Neuron (in vitro differentiated cells): ENCODE measurements around the gene ADCY4.

Experiments used
- H2AFZ ChIP-seq: one replicate; pipeline ENCODE4 v1.6.1; 2013; ENCODE audit warnings: low read depth, mild to moderate bottlenecking, inconsistent platforms, low read length, moderate library complexity
- H3K27me3 ChIP-seq: one replicate; pipeline ENCODE4 v1.6.1; 2013; ENCODE audit warnings: low read length; ENCODE audit not compliant: insufficient read depth
- H3K36me3 ChIP-seq: one replicate; pipeline ENCODE4 v1.6.1; 2013; ENCODE audit warnings: low read length; ENCODE audit not compliant: insufficient read depth
- H3K4me1 ChIP-seq: one replicate; pipeline ENCODE4 v1.6.1; 2013; ENCODE audit warnings: low read length; ENCODE audit not compliant: insufficient read depth
- H3K4me3 ChIP-seq: 2 replicates; pipeline ENCODE4 v1.5.1; 2013; ENCODE audit warnings: mild to moderate bottlenecking, low read length, moderate library complexity
- H3K9me3 ChIP-seq: one replicate; pipeline ENCODE4 v1.6.1; 2013; ENCODE audit warnings: low read length

ADCY4 gene

GRCh38 chr14:24272467-24272866, 62.4 kb downstream of the ADCY4 start:
- Histone ChIP-seq H3K4me1 (peaks cover 9% of the 10 kb centered on the region), H2AFZ (no peak overlapping the region), H3K36me3 (no peaks in the 10 kb centered on the region), H3K27me3 (no peaks in the 10 kb centered on the region), H3K9me3 (no peaks in the 10 kb centered on the region), H3K4me3 (no peak overlapping the region)

- Histone ChIP-seq H2AFZ (peak overlapping the region; percentile 80), H3K27me3 (no peaks in the 10 kb centered on the region), H3K4me3 (peak overlapping the region; percentile 88), H3K9me3 (no peaks in the 10 kb centered on the region), H3K4me1 (peaks cover 9% of the 10 kb centered on the region), H3K36me3 (peaks cover 5% of the 10 kb centered on the region)
Measured at GRCh38 chr14:24271834-24272263, 63.0 kb downstream of the ADCY4 start.

GRCh38 chr14:24271134-24271833, 63.6 kb downstream of the ADCY4 start, which contains the start of gene RABGGTA:
Gene RABGGTA (minus strand): TSS chr14:24271597. CDS start chr14:24271115, 482 bp downstream.
- Histone ChIP-seq H3K36me3 (peaks cover 9% of the 10 kb centered on the region), H3K4me1 (peaks cover 9% of the 10 kb centered on the region), H3K4me3 (peak within 1 kb of the TSS; percentile 88), H3K9me3 (no peaks in the 10 kb centered on the region), H2AFZ (peak within 1 kb of the TSS; percentile 80), H3K27me3 (no peaks in the 10 kb centered on the region)

GRCh38 chr14:24270537-24271133, 64.2 kb downstream of the ADCY4 start:
- no peaks in the 10 kb centered on the region for H3K9me3 ChIP-seq
- peaks cover 9% of the 10 kb centered on the region for H3K4me1 ChIP-seq
- H3K4me3 ChIP-seq, result peak overlapping the region; percentile 88
- H2AFZ ChIP-seq, result peak overlapping the region; percentile 80
- peaks cover 11% of the 10 kb centered on the region for H3K36me3 ChIP-seq
- no peaks in the 10 kb centered on the region for H3K27me3 ChIP-seq

GRCh38 chr14:24269910-24270536, 64.8 kb downstream of the ADCY4 start:
- Histone ChIP-seq H3K4me3 (no peak overlapping the region), H3K4me1 (peaks cover 9% of the 10 kb centered on the region), H3K36me3 (peaks cover 11% of the 10 kb centered on the region), H3K9me3 (no peaks in the 10 kb centered on the region), H3K27me3 (no peaks in the 10 kb centered on the region), H2AFZ (no peak overlapping the region)

GRCh38 chr14:24269368-24269767, 65.5 kb downstream of the ADCY4 start:
- H2AFZ ChIP-seq, result no peak overlapping the region
- no peaks in the 10 kb centered on the region for H3K27me3 ChIP-seq
- H3K9me3 ChIP-seq, result no peaks in the 10 kb centered on the region

More at GRCh38 chr14:24269368-24269767, 65.5 kb downstream of the ADCY4 start:
- peaks cover 9% of the 10 kb centered on the region for H3K4me1 ChIP-seq
- H3K36me3 ChIP-seq, result peaks cover 11% of the 10 kb centered on the region
- H3K4me3 ChIP-seq, result no peak overlapping the region
